OCI-LY7 (cell line): ENCODE results near the gene H2BK1. TPM values are rescaled to one million over a fixed set of nuclear protein-coding genes. Genes with fewer than 3 reads are reported as not detected.

Source experiments
- BruUV-seq: library from RNA; stranded (reverse); fragments of 400-500 nt; replicated peaks from 2 replicates; lab custom pipeline; 2021; lab: Mats Ljungman, UMichigan
- CTCF ChIA-PET: fragments of 300-600 bp; sonication (Branson Sonifier 250); formaldehyde crosslinking; loops from one replicate; lab custom pipeline; 2022; ENCODE audit warnings: antibody characterized with exemption; ENCODE audit not compliant: unreplicated experiment; lab: Charles Lee
- POLR2A ChIA-PET: fragments of 300-600 bp; sonication (Branson Sonifier 250); formaldehyde crosslinking; loops from one replicate; lab custom pipeline; 2022; ENCODE audit warnings: antibody characterized with exemption; lab: Charles Lee
- DNase-seq: peaks from one replicate; pipeline ENCODE4 v3.0.0-alpha.2; 2015; ENCODE audit warnings: low spot score
- H2AFZ ChIP-seq: fragments of 200-600 bp; sonication (generic), shearing (Covaris generic); 2 replicates; pipeline ENCODE4 v1.6.1; 2014; ENCODE audit warnings: mild to moderate bottlenecking, antibody characterized with exemption, low read length, moderate library complexity
- H3K27ac ChIP-seq: fragments of 200-600 bp; sonication (generic); 2 replicates; pipeline ENCODE4 v1.5.1; 2014; ENCODE audit warnings: mixed run types, low read depth, mild to moderate bottlenecking, moderate library complexity, low read length, inconsistent platforms; ENCODE audit not compliant: poor library complexity, severe bottlenecking
- H3K36me3 ChIP-seq: fragments of 200-600 bp; sonication (generic); 2 replicates; pipeline ENCODE4 v1.6.1; 2014; ENCODE audit warnings: mild to moderate bottlenecking, antibody characterized with exemption, low read length, moderate library complexity, mixed read lengths; ENCODE audit not compliant: insufficient read depth
- H3K4me1 ChIP-seq: fragments of 200-600 bp; sonication (generic); 2 replicates; pipeline ENCODE4 v1.5.1; 2014; ENCODE audit warnings: mild to moderate bottlenecking, low read length; ENCODE audit not compliant: insufficient read depth, poor library complexity, severe bottlenecking
- H3K4me2 ChIP-seq: fragments of 200-600 bp; sonication (generic); 2 replicates; pipeline ENCODE4 v1.6.1; 2014; ENCODE audit warnings: mild to moderate bottlenecking, low read length
- H3K4me3 ChIP-seq: fragments of 200-600 bp; sonication (generic); 2 replicates; pipeline ENCODE4 v1.5.1; 2014; ENCODE audit warnings: mild to moderate bottlenecking, low read depth, low read length; ENCODE audit not compliant: poor library complexity, severe bottlenecking
- H3K79me2 ChIP-seq: fragments of 200-600 bp; sonication (generic); 2 replicates; pipeline ENCODE4 v1.6.1; 2016; ENCODE audit warnings: low read depth, mild to moderate bottlenecking, low read length, moderate library complexity, mixed read lengths; ENCODE audit not compliant: insufficient read depth
- H3K9me2 ChIP-seq: fragments of 200-600 bp; sonication (generic); 2 replicates; pipeline ENCODE4 v1.6.1; 2016; ENCODE audit warnings: mild to moderate bottlenecking, low read length, mixed read lengths; ENCODE audit not compliant: insufficient read depth
- H3K9me3 ChIP-seq: fragments of 200-600 bp; sonication (generic); 2 replicates; pipeline ENCODE4 v1.6.1; 2014; ENCODE audit warnings: mild to moderate bottlenecking, mixed run types, low read length, mixed read lengths
- H4K20me1 ChIP-seq: fragments of 200-600 bp; sonication (generic); 2 replicates; pipeline ENCODE4 v1.6.1; 2014; ENCODE audit warnings: mild to moderate bottlenecking, antibody characterized with exemption, low read length, moderate library complexity, mixed read lengths; ENCODE audit not compliant: insufficient read depth
- EZH2phosphoT487 ChIP-seq: fragments of 200-600 bp; sonication (generic); IDR thresholded peaks from 2 replicates; pipeline ENCODE4 v1.6.1; 2018; ENCODE audit warnings: low read depth, borderline replicate concordance, mild to moderate bottlenecking, mixed run types, antibody characterized with exemption, low read length, moderate library complexity, mixed read lengths
- intact Hi-C: fragments of 100-400 bp; cut with micrococcal nuclease; formaldehyde crosslinking; loops from one replicate; pipeline ENCODE4 v1.10.0; 2022; ENCODE audit not compliant: unreplicated experiment
- total RNA-seq, 2 experiments: library from RNA; depleted of rRNA in 1 of 2; stranded (reverse); fragments of >200 nt in 1 of 2; shearing (Covaris generic) in 1 of 2; gene quantifications; 2 replicates each; pipeline ENCODE4 v1.2.3, GENCODE V29; 2014 to 2022
- TF ChIP-seq, protein P1 (sequence below): fragments of 200-600 bp; sonication (generic); conservative IDR thresholded peaks from 2 replicates; pipeline ENCODE4 v1.5.1; 2014; ENCODE audit warnings: mild to moderate bottlenecking, antibody characterized with exemption, low read length, moderate library complexity, mixed read lengths

The H2BK1 gene
- total RNA-seq, 2 experiments from 2014 or later, result not detected

DNA sequence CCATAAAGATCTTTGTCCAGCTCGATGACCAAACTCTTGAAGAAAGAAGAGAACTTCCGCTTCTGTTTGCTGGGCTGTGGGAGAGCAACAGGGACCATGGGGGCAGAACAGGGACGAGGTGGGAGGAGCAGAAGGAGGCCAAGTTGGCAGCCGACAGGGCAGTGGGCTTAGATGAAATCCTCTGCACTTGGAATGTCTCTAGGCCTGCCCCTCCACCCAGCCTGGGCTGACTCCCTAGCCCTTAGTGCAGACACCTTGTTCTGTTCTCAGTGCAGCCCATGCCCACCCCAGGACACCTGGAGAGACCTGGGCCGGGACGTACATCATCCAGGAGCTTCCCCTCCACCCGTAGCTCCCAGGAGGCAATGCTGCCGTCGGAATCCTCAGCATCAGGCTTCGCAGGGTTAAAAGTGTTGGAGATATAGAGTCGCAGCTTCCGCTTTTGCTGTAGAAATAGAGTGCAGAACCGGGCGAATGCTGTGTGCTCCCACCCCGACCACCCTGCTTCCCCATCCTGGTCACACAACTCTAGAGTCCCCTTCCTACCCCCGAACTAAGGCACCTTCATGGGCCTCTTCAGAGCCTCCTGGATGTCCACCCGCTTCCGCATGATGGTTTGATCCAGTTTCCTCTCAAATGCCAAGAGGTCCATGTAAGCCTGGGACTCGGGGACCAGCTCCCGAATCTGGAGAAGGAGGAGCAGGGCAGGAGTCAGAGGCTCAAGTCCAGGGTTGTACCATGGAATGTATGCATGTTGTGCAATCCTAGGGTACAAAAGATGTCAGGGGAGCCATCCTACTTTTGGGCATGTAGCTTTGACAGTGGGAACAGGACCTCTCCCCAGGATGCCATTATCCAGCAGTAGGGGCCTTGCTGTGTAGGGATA lies 32.1 kb upstream of the H2BK1 start:
- DNase-seq, result no peak
- Histone ChIP-seq H3K4me2 (peak overlapping the region; percentile 66; the same call in 1 of the 2 replicates), H2AFZ (no peak overlapping the region), H3K9me2 (no peaks in the 10 kb centered on the region), H3K9me3 (no peaks in the 10 kb centered on the region), H3K4me1 (peaks cover 49% of the 10 kb centered on the region), H3K27ac (no peak overlapping the region), H3K36me3 (peaks cover 5% of the 10 kb centered on the region; the same call in 1 of the 2 replicates), H3K4me3 (no peak overlapping the region), H3K79me2 (no peaks in the 10 kb centered on the region), H4K20me1 (peaks cover 6% of the 10 kb centered on the region; the same call in 1 of the 2 replicates)
- CTCF ChIA-PET, result interaction anchor here (0.7 to 1.6 kb wide), 3 partner anchors 10 to 67 kb away, joined by 3 to 6 read pairs (median 3); partner anchors contain the start of gene ABCF2
- intact Hi-C loops, result no loop called here
- POLR2A ChIA-PET, result interaction anchor here (0.6 to 2.0 kb wide), 4 partner anchors 8 to 169 kb away, joined by 3 to 5 read pairs (median 3); partner anchors contain the start of gene ABCF2
- no TSS peak for BruUV-seq
- TF ChIP-seq, protein P1, sequence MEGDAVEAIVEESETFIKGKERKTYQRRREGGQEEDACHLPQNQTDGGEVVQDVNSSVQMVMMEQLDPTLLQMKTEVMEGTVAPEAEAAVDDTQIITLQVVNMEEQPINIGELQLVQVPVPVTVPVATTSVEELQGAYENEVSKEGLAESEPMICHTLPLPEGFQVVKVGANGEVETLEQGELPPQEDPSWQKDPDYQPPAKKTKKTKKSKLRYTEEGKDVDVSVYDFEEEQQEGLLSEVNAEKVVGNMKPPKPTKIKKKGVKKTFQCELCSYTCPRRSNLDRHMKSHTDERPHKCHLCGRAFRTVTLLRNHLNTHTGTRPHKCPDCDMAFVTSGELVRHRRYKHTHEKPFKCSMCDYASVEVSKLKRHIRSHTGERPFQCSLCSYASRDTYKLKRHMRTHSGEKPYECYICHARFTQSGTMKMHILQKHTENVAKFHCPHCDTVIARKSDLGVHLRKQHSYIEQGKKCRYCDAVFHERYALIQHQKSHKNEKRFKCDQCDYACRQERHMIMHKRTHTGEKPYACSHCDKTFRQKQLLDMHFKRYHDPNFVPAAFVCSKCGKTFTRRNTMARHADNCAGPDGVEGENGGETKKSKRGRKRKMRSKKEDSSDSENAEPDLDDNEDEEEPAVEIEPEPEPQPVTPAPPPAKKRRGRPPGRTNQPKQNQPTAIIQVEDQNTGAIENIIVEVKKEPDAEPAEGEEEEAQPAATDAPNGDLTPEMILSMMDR, result no peak
- TF ChIP-seq EZH2phosphoT487, result no peak

DNA sequence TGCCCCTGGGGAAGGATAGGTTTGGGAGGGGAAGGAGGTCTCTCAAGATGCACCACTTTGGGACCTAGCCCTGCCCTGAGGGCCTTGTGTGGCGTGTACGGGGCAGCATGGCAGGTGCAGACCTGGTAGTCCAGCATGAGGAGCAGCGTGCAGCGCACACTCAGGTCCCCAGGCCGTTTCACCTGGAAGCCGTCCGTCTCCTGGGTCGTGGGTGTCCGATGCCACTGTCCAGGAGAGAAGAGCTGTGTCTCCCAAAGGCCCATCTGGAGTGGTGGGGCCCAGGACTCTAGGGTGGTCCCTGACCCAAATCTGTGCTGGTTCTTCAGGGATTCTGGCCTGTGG lies 31.4 kb upstream of the H2BK1 start:
- intact Hi-C loops, result no loop called here
- Histone ChIP-seq H2AFZ (no peak overlapping the region), H3K79me2 (no peaks in the 10 kb centered on the region), H3K36me3 (peaks cover 12% of the 10 kb centered on the region; the same call in 1 of the 2 replicates), H3K4me3 (no peak overlapping the region), H3K4me1 (peaks cover 49% of the 10 kb centered on the region), H3K27ac (no peak overlapping the region), H3K9me2 (no peaks in the 10 kb centered on the region), H3K9me3 (no peaks in the 10 kb centered on the region), H4K20me1 (peaks cover 6% of the 10 kb centered on the region; the same call in 1 of the 2 replicates), H3K4me2 (no peak overlapping the region)
- no peak for TF ChIP-seq EZH2phosphoT487
- DNase-seq, result no peak
- CTCF ChIA-PET, result no interaction called here
- POLR2A ChIA-PET, result interaction anchor here (0.6 kb wide), 2 partner anchors 18 to 170 kb away, joined by 3 read pairs; no protein-coding TSS in a partner anchor
- no TSS peak for BruUV-seq

DNA sequence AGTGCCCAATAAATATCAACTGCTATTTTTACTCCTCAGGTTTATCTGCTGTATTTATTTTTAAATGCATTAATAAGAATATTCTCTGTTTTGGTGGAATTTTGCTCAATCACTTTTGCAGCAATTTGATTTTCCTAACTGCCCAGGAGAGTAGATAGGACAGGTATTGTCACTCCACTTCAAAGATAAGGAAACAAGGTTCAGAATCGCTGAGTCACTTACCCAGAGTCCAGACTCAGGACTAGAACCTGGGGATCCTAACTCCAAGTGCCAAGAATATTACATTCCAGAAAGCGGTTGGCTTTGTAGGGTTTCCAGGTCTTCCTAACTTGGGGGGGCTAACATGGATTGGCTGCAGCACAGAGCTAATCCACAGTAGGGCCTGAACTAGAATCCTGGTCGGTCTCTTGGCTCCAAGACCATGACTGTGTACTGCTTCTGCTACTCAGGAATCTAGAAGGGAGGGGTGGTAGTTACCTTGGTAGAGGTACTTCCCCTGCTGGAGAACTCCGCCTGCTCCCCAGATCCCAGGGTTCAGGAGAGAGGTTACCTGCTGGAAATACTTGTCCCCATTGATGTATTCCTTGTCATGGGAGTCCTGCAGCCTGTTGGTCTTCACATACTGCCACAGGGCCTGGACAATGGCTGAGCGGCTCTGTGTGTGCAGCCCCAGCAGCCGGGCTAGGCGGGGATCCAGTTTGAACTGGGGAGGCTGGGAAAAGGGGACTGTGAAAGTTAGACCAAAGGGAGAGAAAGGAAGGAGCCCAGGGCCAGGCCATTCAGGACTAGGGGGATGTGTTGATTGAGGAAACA lies 30.9 kb upstream of the H2BK1 start:
- BruUV-seq, result no TSS peak
- H3K9me3 ChIP-seq, result no peaks in the 10 kb centered on the region
- H3K4me2 ChIP-seq, result no peak overlapping the region
- intact Hi-C loops, result no loop called here
- H3K9me2 ChIP-seq, result no peaks in the 10 kb centered on the region
- no peak for DNase-seq
- TF ChIP-seq EZH2phosphoT487, result no peak
- TF ChIP-seq, protein P1, result no peak
- H3K79me2 ChIP-seq, result no peaks in the 10 kb centered on the region
- H3K4me3 ChIP-seq, result no peak overlapping the region
- ChIA-PET CTCF (no interaction called here), POLR2A (no interaction called here)
- peaks cover 12% of the 10 kb centered on the region; the same call in 1 of the 2 replicates for H3K36me3 ChIP-seq
- peaks cover 47% of the 10 kb centered on the region for H3K4me1 ChIP-seq
- H4K20me1 ChIP-seq, result peaks cover 6% of the 10 kb centered on the region
- no peak overlapping the region for H2AFZ ChIP-seq
- H3K27ac ChIP-seq, result no peak overlapping the region
